Testis (tissue), 3 donors: ENCODE data around the gene LRP1. TPM values are rescaled to one million over a fixed set of nuclear protein-coding genes. Genes with fewer than 3 reads are reported as not detected.

ENCODE experiments used
- DNase-seq: peaks from one replicate; pipeline ENCODE4 v3.0.0-alpha.2; 2019
- H3K27ac ChIP-seq, 2 donors: fragments of 200-600 bp; sonication (generic); one replicate each; pipeline ENCODE4 v1.5.1; 2019
- H3K27me3 ChIP-seq: fragments of 200-600 bp; sonication (generic); one replicate; pipeline ENCODE4 v1.5.1; 2019
- H3K36me3 ChIP-seq: fragments of 200-600 bp; sonication (generic); one replicate; pipeline ENCODE4 v1.5.1; 2017; ENCODE audit warnings: low read depth; ENCODE audit errors: missing control alignments
- H3K4me1 ChIP-seq: fragments of 200-600 bp; sonication (generic); one replicate; pipeline ENCODE4 v1.5.1; 2019
- H3K4me3 ChIP-seq, 2 donors: fragments of 200-600 bp; sonication (generic); one replicate each; pipeline ENCODE4 v1.5.1; 2017 to 2019
- H3K9me3 ChIP-seq: fragments of 200-600 bp; sonication (generic); one replicate; pipeline ENCODE4 v1.5.1; 2017
- CTCF ChIP-seq, 3 experiments: fragments of 450-650 bp in 2 of 3; fragments of 200-600 bp in 1 of 3; sonication (generic) in 1 of 3; IDR thresholded peaks; one replicate each; pipeline ENCODE4 v1.5.1; 2016 to 2019; ENCODE audit warnings: antibody characterized with exemption in 3 of 3, mild to moderate bottlenecking in 2 of 3, moderate library complexity in 1 of 3
- POLR2A ChIP-seq: fragments of 450-650 bp; IDR thresholded peaks from one replicate; pipeline ENCODE4 v1.6.1; 2017; ENCODE audit warnings: antibody characterized with exemption, mild to moderate bottlenecking, moderate library complexity
- WGBS, 2 donors: methylation state at CpG; one replicate each; pipeline ENCODE4 v1.1.5; 2018; 5-methylcytosine and 5-hydroxymethylcytosine counted together
- intact Hi-C: fragments of 100-400 bp; cut with DNase I; formaldehyde crosslinking; loops from one replicate; pipeline ENCODE4 v1.15.1; 2023; ENCODE audit warnings: low total_unique reads
- polyA plus RNA-seq: library from polyadenylated mRNA; stranded (reverse); fragments of 350-450 nt; fragmentation: Illumina TruSeq; extraction: RNeasy Lipid Tissue Mini Kit (QIAGEN cat#74804); gene quantifications from one replicate; pipeline ENCODE4 v1.2.3, GENCODE V29; 2014; ENCODE audit warnings: low read depth, low replicate concordance; ENCODE audit not compliant: insufficient read depth
- total RNA-seq, 2 donors: library from RNA; depleted of rRNA; stranded (reverse); fragments of >200 nt; gene quantifications; one replicate each; pipeline ENCODE4 v1.2.3, GENCODE V29; 2016

Gene LRP1
- total and polyA plus RNA-seq, 3 donors from 2014 or later, result 82.4 to 200 (median 135) TPM

GRCh38 chr12:57214398-57214781 lies 86.1 kb downstream of the LRP1 start:
- Histone ChIP-seq H3K4me1 (peaks cover 27% of the 10 kb centered on the region), H3K9me3 (no peaks in the 10 kb centered on the region), H3K36me3 (no peaks in the 10 kb centered on the region), H3K27ac (no peak overlapping the region), H3K4me3 (no peak overlapping the region), H3K27me3 (no peaks in the 10 kb centered on the region)
- TF ChIP-seq POLR2A, result no peak
- peak; percentile 57 to 76 (median 61) for TF ChIP-seq CTCF (IDR thresholded peaks at IDR 0.05)
- DNase-seq, result peak; percentile 71
- intact Hi-C loops, result no loop called here
- 17 to 38% methylated on average over 14 of the region's 14 CpGs for WGBS, 2 donors

- no peak for TF ChIP-seq POLR2A
- TF ChIP-seq CTCF (IDR thresholded peaks at IDR 0.05), result no peak
- 36 to 42% methylated on average over 8 to 11 of the region's 11 CpGs for WGBS, 2 donors
- intact Hi-C loops, result no loop called here
- H3K36me3 ChIP-seq, result no peaks in the 10 kb centered on the region
- H3K27me3 ChIP-seq, result no peaks in the 10 kb centered on the region
- H3K27ac ChIP-seq, result no peak overlapping the region
- H3K4me3 ChIP-seq, result no peak overlapping the region
- H3K9me3 ChIP-seq, result no peaks in the 10 kb centered on the region
- DNase-seq, result no peak
- H3K4me1 ChIP-seq, result peaks cover 27% of the 10 kb centered on the region
Measured at GRCh38 chr12:57215065-57215464, 86.8 kb downstream of the LRP1 start.

- Histone ChIP-seq H3K4me3 (no peak overlapping the region), H3K27me3 (no peaks in the 10 kb centered on the region)
- intact Hi-C loops, result no loop called here
Measured at GRCh38 chr12:57215668-57216013, 87.4 kb downstream of the LRP1 start.

GRCh38 chr12:57216014-57216911 lies 88.0 kb downstream of the LRP1 start, which contains the start of gene NXPH4:
Gene NXPH4, plus strand, starts transcription at chr12:57216794. Its CDS starts 176 bp downstream, at chr12:57216970.
- TF ChIP-seq CTCF (IDR thresholded peaks at IDR 0.05) (no peak), POLR2A (no peak)
- Histone ChIP-seq H3K27ac (no peak within 1 kb of the TSS), H3K36me3 (no peaks in the 10 kb centered on the region), H3K9me3 (no peaks in the 10 kb centered on the region), H3K27me3 (no peaks in the 10 kb centered on the region), H3K4me3 (peak within 1 kb of the TSS; percentile 42 to 61), H3K4me1 (peaks cover 27% of the 10 kb centered on the region)
- 2 to 3% methylated on average over 6 to 29 of the region's 102 CpGs for WGBS, 2 donors
- intact Hi-C loops, result no loop called here
- DNase-seq, result no peak

More at GRCh38 chr12:57215668-57216013, 87.4 kb downstream of the LRP1 start:
- H3K9me3 ChIP-seq, result no peaks in the 10 kb centered on the region
- 8 to 34% methylated on average over 4 to 7 of the region's 7 CpGs for WGBS, 2 donors
- TF ChIP-seq POLR2A, result no peak
- TF ChIP-seq CTCF (IDR thresholded peaks at IDR 0.05), result no peak
- no peaks in the 10 kb centered on the region for H3K36me3 ChIP-seq
- peaks cover 27% of the 10 kb centered on the region for H3K4me1 ChIP-seq
- no peak overlapping the region for H3K27ac ChIP-seq
- DNase-seq, result no peak
